ENCODE data around the gene SMIM44.

DNA sequence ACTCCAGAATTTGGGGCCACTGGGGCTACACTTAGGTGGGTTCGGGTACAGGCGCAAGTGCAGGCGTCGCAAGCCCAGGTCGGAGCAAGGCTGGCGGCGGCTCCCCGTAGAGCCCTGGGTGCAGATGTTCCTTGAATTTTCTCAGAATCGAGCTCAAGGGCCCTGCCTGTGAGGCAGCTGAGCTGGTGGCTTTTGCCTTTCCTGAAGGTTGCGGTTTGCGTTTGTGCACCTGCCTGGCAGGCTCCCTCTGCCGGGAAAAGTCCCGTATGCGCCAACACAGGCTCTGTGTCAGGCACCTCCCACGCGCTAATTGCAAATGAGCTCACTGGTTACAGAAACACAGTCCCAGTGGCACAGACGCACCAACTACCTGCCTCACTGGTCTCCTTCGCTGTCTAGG is 11.3 kb upstream of the SMIM44 start:
- TF ChIP-seq SMC3 (conservative IDR thresholded peaks at IDR 0.05; ENCODE audit: insufficient read depth, low read depth, low read length) = no peak
- no peak for TF ChIP-seq CEBPB (tag; IDR thresholded peaks at IDR 0.05)
- no peak for TF ChIP-seq TAF7 (tag; IDR thresholded peaks at IDR 0.05)
- no peak for TF ChIP-seq ZNF766 (CRISPR knock-in tag; conservative IDR thresholded peaks at IDR 0.05)
- TF ChIP-seq, protein P1, sequence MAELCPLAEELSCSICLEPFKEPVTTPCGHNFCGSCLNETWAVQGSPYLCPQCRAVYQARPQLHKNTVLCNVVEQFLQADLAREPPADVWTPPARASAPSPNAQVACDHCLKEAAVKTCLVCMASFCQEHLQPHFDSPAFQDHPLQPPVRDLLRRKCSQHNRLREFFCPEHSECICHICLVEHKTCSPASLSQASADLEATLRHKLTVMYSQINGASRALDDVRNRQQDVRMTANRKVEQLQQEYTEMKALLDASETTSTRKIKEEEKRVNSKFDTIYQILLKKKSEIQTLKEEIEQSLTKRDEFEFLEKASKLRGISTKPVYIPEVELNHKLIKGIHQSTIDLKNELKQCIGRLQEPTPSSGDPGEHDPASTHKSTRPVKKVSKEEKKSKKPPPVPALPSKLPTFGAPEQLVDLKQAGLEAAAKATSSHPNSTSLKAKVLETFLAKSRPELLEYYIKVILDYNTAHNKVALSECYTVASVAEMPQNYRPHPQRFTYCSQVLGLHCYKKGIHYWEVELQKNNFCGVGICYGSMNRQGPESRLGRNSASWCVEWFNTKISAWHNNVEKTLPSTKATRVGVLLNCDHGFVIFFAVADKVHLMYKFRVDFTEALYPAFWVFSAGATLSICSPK (IDR thresholded peaks at IDR 0.05; ENCODE audit: borderline replicate concordance) = no peak
- TF ChIP-seq, protein P2, sequence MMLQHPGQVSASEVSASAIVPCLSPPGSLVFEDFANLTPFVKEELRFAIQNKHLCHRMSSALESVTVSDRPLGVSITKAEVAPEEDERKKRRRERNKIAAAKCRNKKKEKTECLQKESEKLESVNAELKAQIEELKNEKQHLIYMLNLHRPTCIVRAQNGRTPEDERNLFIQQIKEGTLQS (IDR thresholded peaks at IDR 0.05) = no peak
- TF ChIP-seq, protein P2 (CRISPR knock-in tag; conservative IDR thresholded peaks at IDR 0.05) = no peak
- TF ChIP-seq NCOR1 (IDR thresholded peaks at IDR 0.05) = no peak
- TF ChIP-seq MTF1 (CRISPR knock-in tag; IDR thresholded peaks at IDR 0.05; ENCODE audit: borderline replicate concordance) = no peak
- TF ChIP-seq E2F8 (IDR thresholded peaks at IDR 0.05; ENCODE audit: low read depth, partially characterized antibody) = no peak
- TF ChIP-seq, protein P3, sequence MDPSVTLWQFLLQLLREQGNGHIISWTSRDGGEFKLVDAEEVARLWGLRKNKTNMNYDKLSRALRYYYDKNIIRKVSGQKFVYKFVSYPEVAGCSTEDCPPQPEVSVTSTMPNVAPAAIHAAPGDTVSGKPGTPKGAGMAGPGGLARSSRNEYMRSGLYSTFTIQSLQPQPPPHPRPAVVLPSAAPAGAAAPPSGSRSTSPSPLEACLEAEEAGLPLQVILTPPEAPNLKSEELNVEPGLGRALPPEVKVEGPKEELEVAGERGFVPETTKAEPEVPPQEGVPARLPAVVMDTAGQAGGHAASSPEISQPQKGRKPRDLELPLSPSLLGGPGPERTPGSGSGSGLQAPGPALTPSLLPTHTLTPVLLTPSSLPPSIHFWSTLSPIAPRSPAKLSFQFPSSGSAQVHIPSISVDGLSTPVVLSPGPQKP (CRISPR knock-in tag; IDR thresholded peaks at IDR 0.05) = no peak
- no peak for TF ChIP-seq DNMT1 (IDR thresholded peaks at IDR 0.05)
- TF ChIP-seq ZNF24 (IDR thresholded peaks at IDR 0.05) = no peak

Measured in K562 (cell line).